Parathyroid adenoma (tissue), 2 donors: ENCODE measurements around the gene ZDHHC8.

Experiments used
- H2AFZ ChIP-seq: fragments of 300-600 bp; sonication (generic); one replicate; pipeline ENCODE4 v1.7.0; 2017; ENCODE audit warnings: antibody characterized with exemption, mild to moderate bottlenecking
- H3K27ac ChIP-seq: fragments of 300-600 bp; sonication (generic); one replicate; pipeline ENCODE4 v1.7.0; 2017
- H3K27me3 ChIP-seq: fragments of 300-600 bp; sonication (generic); one replicate; pipeline ENCODE4 v1.7.0; 2017; ENCODE audit warnings: low read length; ENCODE audit not compliant: control insufficient read depth, insufficient read depth
- H3K36me3 ChIP-seq: fragments of 300-600 bp; sonication (generic); one replicate; pipeline ENCODE4 v1.7.0; 2017; ENCODE audit warnings: low read length; ENCODE audit not compliant: control insufficient read depth, insufficient read depth
- H3K4me1 ChIP-seq: fragments of 300-600 bp; sonication (generic); one replicate; pipeline ENCODE4 v1.7.0; 2017; ENCODE audit warnings: control low read depth
- H3K4me2 ChIP-seq: fragments of 300-600 bp; sonication (generic); one replicate; pipeline ENCODE4 v1.7.0; 2017; ENCODE audit warnings: low read length
- H3K4me3 ChIP-seq: fragments of 300-600 bp; sonication (generic); one replicate; pipeline ENCODE4 v1.7.0; 2017; ENCODE audit warnings: low read depth, low read length
- H3K79me2 ChIP-seq: fragments of 300-600 bp; sonication (generic); one replicate; pipeline ENCODE4 v1.7.0; 2017; ENCODE audit warnings: control low read depth
- H3K9ac ChIP-seq: fragments of 300-600 bp; sonication (generic); one replicate; pipeline ENCODE4 v1.7.0; 2017; ENCODE audit warnings: mild to moderate bottlenecking
- H3K9me3 ChIP-seq: fragments of 300-600 bp; sonication (generic); one replicate; pipeline ENCODE4 v1.7.0; 2017; ENCODE audit warnings: low read length; ENCODE audit not compliant: control insufficient read depth
- CTCF ChIP-seq: fragments of 300-600 bp; sonication (generic); IDR thresholded peaks from one replicate; pipeline ENCODE4 v1.7.0; 2017; ENCODE audit warnings: antibody characterized with exemption, mild to moderate bottlenecking
- donor health status: primary hyperparathyroidism.

Gene ZDHHC8

GRCh38 chr22:20147237-20147988 is 15.8 kb downstream of the ZDHHC8 start:
- Histone ChIP-seq H3K4me2 (no peak overlapping the region), H2AFZ (no peak overlapping the region), H3K4me3 (no peak overlapping the region), H3K27ac (no peak overlapping the region), H3K79me2 (no peaks in the 10 kb centered on the region), H3K9ac (no peak overlapping the region), H3K27me3 (no peaks in the 10 kb centered on the region), H3K36me3 (no peaks in the 10 kb centered on the region), H3K4me1 (no peaks in the 10 kb centered on the region), H3K9me3 (no peaks in the 10 kb centered on the region)
- no peak for TF ChIP-seq CTCF

- no peak overlapping the region for H3K27ac ChIP-seq
- no peak overlapping the region for H3K4me2 ChIP-seq
- no peak overlapping the region for H2AFZ ChIP-seq
- TF ChIP-seq CTCF: no peak
- H3K79me2 ChIP-seq: no peaks in the 10 kb centered on the region
- no peaks in the 10 kb centered on the region for H3K27me3 ChIP-seq
- H3K4me1 ChIP-seq: no peaks in the 10 kb centered on the region
- no peak overlapping the region for H3K9ac ChIP-seq
- H3K36me3 ChIP-seq: no peaks in the 10 kb centered on the region
- no peak overlapping the region for H3K4me3 ChIP-seq
- no peaks in the 10 kb centered on the region for H3K9me3 ChIP-seq
Measured at GRCh38 chr22:20148414-20148813, 16.8 kb downstream of the ZDHHC8 start.

- H3K9ac ChIP-seq: no peak overlapping the region
- no peaks in the 10 kb centered on the region for H3K4me1 ChIP-seq
- no peak for TF ChIP-seq CTCF
- H3K9me3 ChIP-seq: no peaks in the 10 kb centered on the region
- no peaks in the 10 kb centered on the region for H3K27me3 ChIP-seq
- no peak overlapping the region for H3K4me3 ChIP-seq
- H3K36me3 ChIP-seq: no peaks in the 10 kb centered on the region
- no peak overlapping the region for H3K4me2 ChIP-seq
- no peaks in the 10 kb centered on the region for H3K79me2 ChIP-seq
- H2AFZ ChIP-seq: no peak overlapping the region
- H3K27ac ChIP-seq: no peak overlapping the region
Measured at GRCh38 chr22:20149257-20150250, 17.9 kb downstream of the ZDHHC8 start.

GRCh38 chr22:20150381-20151275 is 19.0 kb downstream of the ZDHHC8 start, which contains the start of gene CCDC188:
CCDC188 (minus strand) TSS chr22:20151055; CDS start chr22:20150986, 69 bp downstream.
- Histone ChIP-seq H3K27ac (no peak within 1 kb of the TSS), H3K4me1 (no peaks in the 10 kb centered on the region), H3K27me3 (no peaks in the 10 kb centered on the region)

More at GRCh38 chr22:20150381-20151275, 19.0 kb downstream of the ZDHHC8 start, which contains the start of gene CCDC188:
- no peak for TF ChIP-seq CTCF
- H3K4me3 ChIP-seq: no peak within 1 kb of the TSS
- H3K9ac ChIP-seq: no peak within 1 kb of the TSS
- no peaks in the 10 kb centered on the region for H3K36me3 ChIP-seq
- no peak within 1 kb of the TSS for H3K4me2 ChIP-seq
- H3K79me2 ChIP-seq: no peaks in the 10 kb centered on the region
- no peaks in the 10 kb centered on the region for H3K9me3 ChIP-seq
- H2AFZ ChIP-seq: no peak within 1 kb of the TSS
